Measurements from ENCODE around the gene LRIT2. TPM values are rescaled to one million over a fixed set of nuclear protein-coding genes. Genes with fewer than 3 reads are reported as not detected.

The LRIT2 gene
- total RNA-seq, 3 donors from 2014 or later: not detected

- H3K9me3 ChIP-seq: no peaks in the 10 kb centered on the region
- no peaks in the 10 kb centered on the region for H3K4me1 ChIP-seq (ENCODE audit: low read depth)
- TF ChIP-seq, protein P1, sequence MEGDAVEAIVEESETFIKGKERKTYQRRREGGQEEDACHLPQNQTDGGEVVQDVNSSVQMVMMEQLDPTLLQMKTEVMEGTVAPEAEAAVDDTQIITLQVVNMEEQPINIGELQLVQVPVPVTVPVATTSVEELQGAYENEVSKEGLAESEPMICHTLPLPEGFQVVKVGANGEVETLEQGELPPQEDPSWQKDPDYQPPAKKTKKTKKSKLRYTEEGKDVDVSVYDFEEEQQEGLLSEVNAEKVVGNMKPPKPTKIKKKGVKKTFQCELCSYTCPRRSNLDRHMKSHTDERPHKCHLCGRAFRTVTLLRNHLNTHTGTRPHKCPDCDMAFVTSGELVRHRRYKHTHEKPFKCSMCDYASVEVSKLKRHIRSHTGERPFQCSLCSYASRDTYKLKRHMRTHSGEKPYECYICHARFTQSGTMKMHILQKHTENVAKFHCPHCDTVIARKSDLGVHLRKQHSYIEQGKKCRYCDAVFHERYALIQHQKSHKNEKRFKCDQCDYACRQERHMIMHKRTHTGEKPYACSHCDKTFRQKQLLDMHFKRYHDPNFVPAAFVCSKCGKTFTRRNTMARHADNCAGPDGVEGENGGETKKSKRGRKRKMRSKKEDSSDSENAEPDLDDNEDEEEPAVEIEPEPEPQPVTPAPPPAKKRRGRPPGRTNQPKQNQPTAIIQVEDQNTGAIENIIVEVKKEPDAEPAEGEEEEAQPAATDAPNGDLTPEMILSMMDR (IDR thresholded peaks at IDR 0.05): no peak
- H3K36me3 ChIP-seq (ENCODE audit: low read depth): no peaks in the 10 kb centered on the region
- DNase-seq (no peak), ATAC-seq (no peak)
- no peak overlapping the region for H3K4me3 ChIP-seq
- intact Hi-C loops (cut with DNase I, micrococcal nuclease): no loop called here
Observed at GRCh38 chr10:84221916-84222315, 3.4 kb downstream of the LRIT2 start.

- Histone ChIP-seq H3K4me3 (no peak overlapping the region), H3K9me3 (no peaks in the 10 kb centered on the region), H3K36me3 (ENCODE audit: low read depth) (no peaks in the 10 kb centered on the region), H3K4me1 (ENCODE audit: low read depth) (no peaks in the 10 kb centered on the region)
- intact Hi-C loops (cut with DNase I, micrococcal nuclease): no loop called here
- DNase-seq (no peak), ATAC-seq (no peak)
- TF ChIP-seq, protein P1 (IDR thresholded peaks at IDR 0.05): no peak
Observed at GRCh38 chr10:84217746-84218145, 7.6 kb downstream of the LRIT2 start.

- no peaks in the 10 kb centered on the region for H3K9me3 ChIP-seq
- ATAC-seq (no peak), DNase-seq (no peak)
- no peaks in the 10 kb centered on the region for H3K4me1 ChIP-seq (ENCODE audit: low read depth)
- H3K36me3 ChIP-seq (ENCODE audit: low read depth): no peaks in the 10 kb centered on the region
- TF ChIP-seq, protein P1 (IDR thresholded peaks at IDR 0.05): no peak
- H3K4me3 ChIP-seq: no peak overlapping the region
- intact Hi-C loops (cut with DNase I, micrococcal nuclease): no loop called here
Observed at GRCh38 chr10:84216834-84217233, 8.5 kb downstream of the LRIT2 start.

DNA sequence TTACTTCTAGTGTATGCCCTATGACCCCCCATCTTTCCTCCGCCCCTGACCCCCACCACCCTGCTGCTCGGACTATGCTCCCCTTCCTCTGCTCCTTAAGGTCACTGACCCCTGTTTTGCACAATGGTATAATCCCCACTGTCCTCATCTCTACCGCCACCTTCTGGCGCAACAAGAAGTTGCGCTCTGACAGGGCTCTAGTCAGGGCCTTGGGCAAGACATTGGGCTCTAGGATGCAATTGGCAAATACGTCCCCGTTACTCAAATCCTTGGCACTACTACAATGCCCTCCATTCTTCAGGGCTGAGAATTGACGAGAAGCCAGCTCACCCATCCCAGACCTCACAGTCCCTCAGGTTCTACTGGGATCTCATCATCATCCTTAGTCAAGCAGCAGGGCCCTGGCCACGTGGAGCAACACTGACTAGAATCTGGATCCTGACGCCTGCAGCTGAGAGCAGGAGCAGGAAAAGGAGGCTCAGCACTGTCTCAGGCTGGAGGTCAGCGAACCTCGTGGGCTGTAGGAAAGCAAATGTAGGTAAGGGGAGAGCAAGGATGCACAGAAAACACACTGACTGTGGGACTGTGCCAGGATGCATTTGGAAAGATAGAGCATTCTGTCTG lies 10.6 kb downstream of the LRIT2 start:
- Histone ChIP-seq H3K4me1 (ENCODE audit: low read depth) (no peaks in the 10 kb centered on the region), H3K4me3 (no peak overlapping the region), H3K9me3 (no peaks in the 10 kb centered on the region), H3K36me3 (ENCODE audit: low read depth) (no peaks in the 10 kb centered on the region)
- TF ChIP-seq, protein P1 (IDR thresholded peaks at IDR 0.05): peak; percentile 44
- intact Hi-C loops (cut with DNase I, micrococcal nuclease): no loop called here
- DNase-seq: peak in 2 of 3 donors; percentile 56 to 62
- ATAC-seq: peak; percentile 60

DNA sequence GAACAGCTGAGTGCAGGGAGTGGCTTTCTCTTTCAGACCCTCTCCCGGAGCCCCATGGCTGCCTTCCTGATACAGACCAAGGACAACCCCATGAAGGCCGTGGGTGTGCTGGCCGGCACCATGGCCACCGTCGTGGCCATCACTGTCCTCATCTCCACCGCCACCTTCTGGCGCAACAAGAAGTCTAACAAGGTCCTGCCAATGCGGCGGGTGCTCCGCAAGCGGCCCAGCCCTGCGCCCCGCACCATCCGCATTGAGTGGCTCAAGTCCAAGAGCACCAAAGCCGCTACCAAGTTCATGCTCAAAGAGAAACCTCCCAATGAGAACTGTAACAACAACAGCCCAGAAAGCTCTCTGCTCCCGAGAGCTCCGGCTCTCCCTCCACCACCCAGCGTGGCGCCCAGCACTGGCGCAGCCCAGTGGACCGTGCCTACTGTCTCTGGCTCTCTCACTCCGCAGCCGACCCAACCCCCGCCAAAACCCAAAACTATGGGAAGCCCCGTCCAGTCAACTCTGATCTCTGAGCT lies 11.2 kb downstream of the LRIT2 start:
- H3K36me3 ChIP-seq (ENCODE audit: low read depth): no peaks in the 10 kb centered on the region
- TF ChIP-seq, protein P1 (IDR thresholded peaks at IDR 0.05): no peak
- intact Hi-C loops (cut with DNase I, micrococcal nuclease): no loop called here
- H3K9me3 ChIP-seq: no peaks in the 10 kb centered on the region
- ATAC-seq: no peak
- DNase-seq: no peak
- H3K4me3 ChIP-seq: no peak overlapping the region
- H3K4me1 ChIP-seq (ENCODE audit: low read depth): no peaks in the 10 kb centered on the region

All from mucosa of descending colon (tissue), 3 donors.